ENCODE measurements around the gene INF2.

The INF2 gene

DNA sequence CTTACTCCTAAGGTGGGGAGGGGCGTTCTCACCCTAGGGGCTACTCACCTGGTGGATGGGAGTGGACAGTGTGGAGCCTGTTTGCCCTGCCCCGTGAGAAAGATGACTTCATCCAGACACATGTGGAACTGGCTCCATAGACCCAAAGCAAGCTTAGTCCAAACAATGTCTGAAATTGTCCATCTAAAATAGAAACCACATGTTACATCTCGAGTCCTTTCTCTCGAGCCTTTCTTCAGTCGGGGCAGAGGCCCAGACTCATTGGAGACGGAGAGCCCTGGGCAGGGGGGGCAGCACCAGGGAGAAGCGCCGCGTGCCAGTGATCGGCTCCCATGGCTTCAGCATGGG, 67.8 kb downstream of the INF2 start:
- H3K36me3 ChIP-seq, result peaks cover 48% of the 10 kb centered on the region
- H3K4me1 ChIP-seq (ENCODE audit: control insufficient read depth in 1 of 2, insufficient read depth in 1 of 2, low read depth in 1 of 2, low read length in 1 of 2), result peaks cover 15 to 16% of the 10 kb centered on the region in 2 experiments
- TF ChIP-seq, protein P1, sequence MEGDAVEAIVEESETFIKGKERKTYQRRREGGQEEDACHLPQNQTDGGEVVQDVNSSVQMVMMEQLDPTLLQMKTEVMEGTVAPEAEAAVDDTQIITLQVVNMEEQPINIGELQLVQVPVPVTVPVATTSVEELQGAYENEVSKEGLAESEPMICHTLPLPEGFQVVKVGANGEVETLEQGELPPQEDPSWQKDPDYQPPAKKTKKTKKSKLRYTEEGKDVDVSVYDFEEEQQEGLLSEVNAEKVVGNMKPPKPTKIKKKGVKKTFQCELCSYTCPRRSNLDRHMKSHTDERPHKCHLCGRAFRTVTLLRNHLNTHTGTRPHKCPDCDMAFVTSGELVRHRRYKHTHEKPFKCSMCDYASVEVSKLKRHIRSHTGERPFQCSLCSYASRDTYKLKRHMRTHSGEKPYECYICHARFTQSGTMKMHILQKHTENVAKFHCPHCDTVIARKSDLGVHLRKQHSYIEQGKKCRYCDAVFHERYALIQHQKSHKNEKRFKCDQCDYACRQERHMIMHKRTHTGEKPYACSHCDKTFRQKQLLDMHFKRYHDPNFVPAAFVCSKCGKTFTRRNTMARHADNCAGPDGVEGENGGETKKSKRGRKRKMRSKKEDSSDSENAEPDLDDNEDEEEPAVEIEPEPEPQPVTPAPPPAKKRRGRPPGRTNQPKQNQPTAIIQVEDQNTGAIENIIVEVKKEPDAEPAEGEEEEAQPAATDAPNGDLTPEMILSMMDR (IDR thresholded peaks at IDR 0.05), result no peak

DNA sequence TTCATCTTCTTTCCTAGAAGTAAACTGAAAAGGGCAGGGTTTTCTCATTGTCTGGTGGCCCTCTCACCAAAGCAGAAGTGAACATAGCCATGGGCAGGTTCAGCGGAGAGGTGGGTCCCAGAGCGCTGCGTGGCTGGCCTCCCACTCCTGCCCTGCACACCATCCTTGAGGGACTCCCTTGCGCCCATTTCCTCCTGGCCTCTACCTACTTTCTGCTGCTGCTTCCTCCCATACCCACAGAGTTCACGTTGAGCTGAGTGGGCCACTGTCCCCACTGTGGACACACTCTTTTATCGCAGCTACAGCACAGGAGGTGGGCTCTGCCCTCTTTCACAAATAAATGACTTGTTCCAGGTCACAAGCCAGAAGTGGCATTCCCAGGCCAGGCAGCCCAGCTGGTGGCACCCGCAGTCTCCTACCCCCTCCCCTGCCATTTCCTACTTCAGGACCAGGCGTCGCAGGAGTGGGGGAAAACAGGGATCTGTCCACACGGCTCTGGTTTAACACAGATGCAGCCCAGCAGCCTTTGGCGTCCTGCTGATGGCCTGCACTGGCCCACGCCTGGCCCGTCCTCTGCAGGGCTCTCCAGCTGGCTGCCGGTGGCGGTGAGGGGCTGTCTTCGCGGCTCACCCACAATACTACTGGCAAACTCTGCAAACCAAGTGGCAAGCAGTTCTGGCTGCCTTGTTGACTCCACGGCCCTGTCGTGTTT, 68.4 kb downstream of the INF2 start:
- Histone ChIP-seq H3K4me1 (ENCODE audit: control insufficient read depth in 1 of 2, insufficient read depth in 1 of 2, low read depth in 1 of 2, low read length in 1 of 2) (peaks cover 14% of the 10 kb centered on the region in 2 experiments), H3K4me3 (ENCODE audit: low read depth in 1 of 2, low read length in 1 of 2) (no peak overlapping the region), H3K27me3 (no peaks in the 10 kb centered on the region), H3K9me3 (no peaks in the 10 kb centered on the region), H3K27ac (no peak overlapping the region), H3K36me3 (peaks cover 48% of the 10 kb centered on the region)
- TF ChIP-seq, protein P1 (IDR thresholded peaks at IDR 0.05), result no peak

More for the DNA sequence above, 67.8 kb downstream of the INF2 start:
- Histone ChIP-seq H3K27me3 (no peaks in the 10 kb centered on the region), H3K9me3 (no peaks in the 10 kb centered on the region), H3K27ac (no peak overlapping the region), H3K4me3 (ENCODE audit: low read depth in 1 of 2, low read length in 1 of 2) (no peak overlapping the region)

DNA sequence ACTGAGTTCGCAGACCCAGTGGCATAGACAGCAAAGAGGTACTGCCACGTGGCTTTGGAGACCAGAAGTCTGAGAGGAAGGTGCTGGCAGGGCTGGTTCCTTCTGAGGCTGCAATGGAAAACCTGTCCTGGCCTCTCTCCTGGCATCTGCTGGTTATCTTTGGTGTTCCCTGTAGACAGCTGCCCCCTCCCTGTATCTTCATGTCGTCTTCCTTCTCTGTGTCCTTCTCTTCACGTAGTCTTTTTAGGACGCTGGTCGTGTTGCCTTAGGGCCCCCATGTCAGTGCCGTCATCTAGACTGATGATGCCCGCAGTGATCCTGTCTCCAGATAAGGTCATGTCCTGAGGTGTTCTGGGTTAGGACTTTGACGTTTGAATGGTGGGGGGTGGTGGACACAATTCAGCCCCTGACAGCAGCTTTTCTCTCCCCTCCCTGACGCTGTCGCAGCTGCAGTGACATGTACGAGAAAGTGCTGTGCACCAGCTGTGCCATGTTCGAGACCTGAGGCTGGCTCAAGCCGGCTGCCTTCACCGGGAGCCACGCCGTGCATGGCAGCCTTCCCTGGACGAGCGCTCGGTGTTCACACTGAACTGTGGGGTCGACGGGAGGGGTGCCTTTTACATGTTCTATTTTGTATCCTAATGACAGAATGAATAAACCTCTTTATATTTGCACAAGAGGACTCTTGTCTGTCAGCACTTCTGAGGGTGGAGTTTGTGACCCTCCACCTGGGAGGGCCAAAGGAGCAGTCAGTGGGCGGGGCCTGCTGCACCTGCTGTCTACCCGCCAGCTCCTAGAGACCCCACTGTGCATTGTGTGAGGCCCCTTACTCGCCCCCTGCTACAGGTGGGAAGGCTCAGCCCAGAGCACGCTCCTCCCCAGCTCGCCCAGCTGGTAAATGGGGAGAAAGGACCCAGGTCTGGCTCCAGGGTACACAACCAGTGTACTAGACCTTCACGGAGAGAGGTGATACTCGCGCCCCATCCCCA, 69.9 kb downstream of the INF2 start:
- H3K36me3 ChIP-seq, result peaks cover 48% of the 10 kb centered on the region
- no peaks in the 10 kb centered on the region for H3K9me3 ChIP-seq
- peaks cover under 1 to 5% of the 10 kb centered on the region in 2 experiments for H3K4me1 ChIP-seq (ENCODE audit: control insufficient read depth in 1 of 2, insufficient read depth in 1 of 2, low read depth in 1 of 2, low read length in 1 of 2)
- no peak overlapping the region for H3K27ac ChIP-seq
- no peaks in the 10 kb centered on the region for H3K27me3 ChIP-seq
- TF ChIP-seq, protein P1 (IDR thresholded peaks at IDR 0.05), result no peak
- H3K4me3 ChIP-seq (ENCODE audit: low read depth in 1 of 2, low read length in 1 of 2), result no peak overlapping the region

DNA sequence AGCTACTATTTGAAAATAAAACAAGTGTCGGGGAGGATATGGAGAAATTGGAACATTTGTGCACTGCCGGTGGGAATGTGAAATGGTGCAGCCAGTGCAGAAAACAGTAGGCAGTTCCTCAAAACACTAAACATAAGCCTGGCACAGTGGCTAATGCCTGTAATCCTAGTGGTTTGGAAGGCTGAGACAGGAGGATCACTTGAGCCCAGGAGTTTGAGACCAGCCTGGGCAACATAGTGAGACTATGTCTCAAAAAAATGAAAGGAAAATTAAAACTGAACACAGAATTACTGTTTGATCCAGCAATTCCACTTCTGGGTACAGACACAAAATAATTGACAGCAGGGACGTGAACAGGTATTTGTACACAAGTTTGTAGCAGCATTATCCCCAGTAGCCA, 76.1 kb downstream of the INF2 start:
- Histone ChIP-seq H3K4me3 (ENCODE audit: low read depth in 1 of 2, low read length in 1 of 2) (no peak overlapping the region), H3K27ac (no peak overlapping the region), H3K9me3 (no peaks in the 10 kb centered on the region), H3K27me3 (no peaks in the 10 kb centered on the region), H3K4me1 (ENCODE audit: control insufficient read depth in 1 of 2, insufficient read depth in 1 of 2, low read depth in 1 of 2, low read length in 1 of 2) (peaks cover 2 to 10% of the 10 kb centered on the region in 2 experiments), H3K36me3 (peaks cover 18% of the 10 kb centered on the region)
- TF ChIP-seq, protein P1 (IDR thresholded peaks at IDR 0.05), result no peak

DNA sequence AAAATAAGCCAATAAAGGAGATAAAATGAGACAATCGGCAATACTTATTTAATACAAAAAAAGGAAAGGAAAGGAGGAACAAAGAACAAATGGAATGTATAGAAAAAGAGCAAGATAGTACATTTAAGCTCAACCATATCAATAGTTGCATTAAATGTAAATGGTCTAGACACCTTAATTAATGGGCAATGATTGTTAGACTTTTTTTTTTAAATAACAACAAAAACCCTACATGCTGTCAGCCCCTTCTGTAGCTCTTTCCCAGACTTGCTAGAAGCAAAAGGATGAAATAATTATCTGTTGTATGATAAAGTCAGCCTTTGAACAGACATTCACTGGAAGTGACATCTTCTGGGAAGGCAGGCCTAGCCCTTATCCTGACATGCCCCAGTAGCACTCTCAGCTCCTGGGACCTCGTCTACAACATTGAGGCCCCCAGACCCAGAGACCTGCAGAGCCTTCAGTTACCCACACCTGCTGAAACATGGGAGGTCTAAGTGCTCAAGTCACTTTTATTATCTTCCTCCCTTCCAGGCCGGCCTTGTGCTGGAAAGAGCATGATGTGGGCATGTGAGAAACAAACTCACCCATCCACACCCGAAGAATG, 76.9 kb downstream of the INF2 start:
- TF ChIP-seq, protein P1 (IDR thresholded peaks at IDR 0.05), result no peak
- Histone ChIP-seq H3K4me1 (ENCODE audit: control insufficient read depth in 1 of 2, insufficient read depth in 1 of 2, low read depth in 1 of 2, low read length in 1 of 2) (peaks cover 2 to 10% of the 10 kb centered on the region in 2 experiments), H3K4me3 (ENCODE audit: low read depth in 1 of 2, low read length in 1 of 2) (no peak overlapping the region)

More for the DNA sequence above, 76.9 kb downstream of the INF2 start:
- Histone ChIP-seq H3K9me3 (no peaks in the 10 kb centered on the region), H3K27me3 (no peaks in the 10 kb centered on the region), H3K27ac (no peak overlapping the region), H3K36me3 (peaks cover 26% of the 10 kb centered on the region)

Data from neutrophil (primary cell).